ENCODE data around the gene UIMC1.
"Not testable (repeated sequence)": the region's sequence is repeated elsewhere in the genome, so short reads cannot be mapped to it uniquely, and the experiment has no call there.

The UIMC1 gene

DNA sequence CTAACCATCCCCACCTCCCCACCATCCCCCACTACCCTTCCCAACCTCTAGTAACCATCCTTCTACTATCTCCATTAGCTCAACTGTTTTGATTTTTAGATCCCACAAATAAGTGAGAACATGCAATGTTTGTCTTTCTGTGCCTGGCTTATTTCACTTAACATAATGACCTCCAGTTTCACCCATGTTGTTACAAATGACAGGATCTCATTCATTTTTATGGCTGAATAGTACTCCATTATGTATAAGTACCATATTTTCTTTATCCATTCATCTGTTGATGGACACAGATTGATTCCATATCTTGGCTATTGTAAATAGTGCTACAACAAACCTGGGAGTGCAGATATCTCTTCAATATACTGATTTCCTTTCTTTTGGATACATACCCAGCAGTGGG, 7.1 kb downstream of the UIMC1 start:
- H3K4me1 Mint-ChIP-seq = peaks cover 67% of the 10 kb centered on the region
- not testable (repeated sequence) for H3K27me3 Mint-ChIP-seq; H3K36me3 Mint-ChIP-seq (ENCODE audit: insufficient read depth); ATAC-seq (replicated peaks; ENCODE audit: extremely low read depth, poor library complexity, severe bottlenecking); DNase-seq (ENCODE audit: low spot score in 2 of 2); H3K4me3 Mint-ChIP-seq; H3K9me3 Mint-ChIP-seq
- H3K27ac Mint-ChIP-seq (ENCODE audit: low read depth) = peak overlapping the region; percentile 46

DNA sequence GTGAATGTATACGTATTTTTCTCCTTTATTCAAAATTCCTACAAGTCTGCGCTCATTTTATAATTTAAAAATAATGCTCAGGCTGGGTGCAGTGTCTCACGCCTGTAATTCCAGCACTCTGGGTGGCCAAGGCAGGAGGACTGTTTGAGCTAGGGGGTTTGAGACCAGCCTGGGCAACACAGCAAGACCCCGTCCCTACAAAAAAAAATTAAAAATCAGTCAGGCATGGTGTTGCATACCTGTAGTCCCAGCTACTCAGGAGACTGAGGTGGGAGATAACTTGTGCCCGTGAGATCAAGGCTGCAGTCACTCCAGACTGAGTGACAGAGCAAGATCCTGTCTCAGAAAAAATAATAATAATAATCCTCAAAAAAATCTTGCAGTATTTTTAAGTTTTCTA, 7.8 kb downstream of the UIMC1 start:
- Mint-ChIP-seq H3K4me1 (peaks cover 67% of the 10 kb centered on the region), H3K27me3 (no peaks in the 10 kb centered on the region), H3K36me3 (ENCODE audit: insufficient read depth) (peaks cover 9% of the 10 kb centered on the region), H3K9me3 (no peaks in the 10 kb centered on the region), H3K27ac (ENCODE audit: low read depth) (no peak overlapping the region), H3K4me3 (no peak overlapping the region)
- DNase-seq (ENCODE audit: low spot score in 2 of 2) (no peak), ATAC-seq (replicated peaks; ENCODE audit: extremely low read depth, poor library complexity, severe bottlenecking) (no peak)

DNA sequence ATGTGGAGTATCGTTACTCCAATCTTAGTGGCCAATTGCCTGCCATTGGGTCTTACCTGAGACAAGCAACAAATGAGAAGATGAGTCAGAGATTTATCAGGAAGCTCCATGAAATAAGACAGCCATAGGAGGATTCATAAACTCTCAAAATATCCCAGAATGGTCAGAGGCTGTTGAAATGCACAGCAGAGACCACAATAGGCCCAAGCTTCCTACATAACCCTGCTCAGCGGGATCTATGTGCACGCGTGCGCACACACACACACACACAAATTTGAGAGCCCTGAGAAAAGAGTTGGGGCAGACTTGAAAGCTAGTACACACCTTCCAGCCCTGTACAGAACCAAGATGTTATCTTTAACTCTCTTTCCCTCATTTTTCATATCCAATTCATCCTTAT, 9.8 kb downstream of the UIMC1 start:
- no peak for ATAC-seq (replicated peaks; ENCODE audit: extremely low read depth, poor library complexity, severe bottlenecking)
- H3K9me3 Mint-ChIP-seq = no peaks in the 10 kb centered on the region
- H3K36me3 Mint-ChIP-seq (ENCODE audit: insufficient read depth) = peaks cover 6% of the 10 kb centered on the region
- H3K4me3 Mint-ChIP-seq = no peak overlapping the region
- no peak for DNase-seq (ENCODE audit: low spot score in 2 of 2)
- peaks cover 62% of the 10 kb centered on the region for H3K4me1 Mint-ChIP-seq
- no peak overlapping the region for H3K27ac Mint-ChIP-seq (ENCODE audit: low read depth)
- no peaks in the 10 kb centered on the region for H3K27me3 Mint-ChIP-seq

DNA sequence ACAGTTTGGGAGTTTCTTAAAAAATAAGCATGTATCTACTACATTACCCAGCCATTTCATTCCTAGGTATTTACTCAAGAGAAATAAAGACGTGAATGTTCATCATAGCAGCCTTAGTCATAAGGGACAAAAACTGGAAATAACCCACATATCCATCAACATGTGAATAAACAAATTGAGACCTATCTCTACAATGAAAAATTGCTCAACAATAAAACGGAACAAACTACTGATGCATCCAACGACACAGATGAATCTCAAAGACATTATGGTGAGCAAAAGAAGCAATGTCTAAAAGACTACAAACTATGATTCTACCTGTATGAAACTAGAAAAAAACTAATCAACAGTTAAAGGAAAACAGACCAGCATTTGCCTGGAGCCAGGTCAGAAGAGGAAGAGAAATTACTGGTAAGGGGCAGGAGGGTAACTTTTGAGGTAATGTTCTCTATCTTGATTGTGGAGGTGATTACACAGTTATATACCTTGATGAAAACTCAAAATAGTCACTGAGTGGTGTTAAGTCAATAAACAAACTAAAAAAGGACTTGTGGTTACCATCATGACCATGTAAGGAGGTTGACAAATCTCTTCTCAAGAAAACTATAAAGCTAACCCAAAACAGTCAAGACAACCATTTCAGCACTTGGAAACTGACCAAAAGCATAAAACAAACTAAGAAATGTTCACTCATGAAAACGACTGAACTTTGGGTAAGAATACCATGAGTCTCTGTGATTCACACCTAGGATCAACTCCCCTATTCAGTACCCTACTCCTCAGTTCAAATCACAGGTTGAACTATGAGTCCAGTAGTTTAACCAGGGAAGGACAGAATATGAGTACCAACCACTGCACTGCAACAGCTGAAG, 10.4 kb downstream of the UIMC1 start:
- no peak for DNase-seq (ENCODE audit: low spot score in 2 of 2)
- H3K4me1 Mint-ChIP-seq = peaks cover 61% of the 10 kb centered on the region
- no peak overlapping the region for H3K4me3 Mint-ChIP-seq

DNA sequence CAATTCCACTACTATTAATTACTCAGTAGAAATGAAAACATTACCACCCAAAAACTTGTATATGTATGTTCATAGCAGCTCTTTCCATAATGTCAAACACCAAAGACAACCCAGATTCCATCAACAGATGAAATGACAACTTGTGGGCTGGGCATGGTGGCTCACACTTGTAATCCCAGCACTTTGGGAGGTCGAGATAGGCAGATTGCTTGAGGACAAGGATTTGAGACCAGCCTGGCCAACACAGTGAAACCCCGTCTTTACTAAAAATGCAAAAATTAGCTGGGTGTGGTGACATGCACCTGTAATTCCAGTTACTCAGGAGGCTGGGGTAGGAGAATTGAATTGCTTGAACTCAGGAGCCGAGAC, 11.5 kb downstream of the UIMC1 start:
- Mint-ChIP-seq H3K36me3 (ENCODE audit: insufficient read depth) (peaks cover 6% of the 10 kb centered on the region), H3K4me1 (peaks cover 53% of the 10 kb centered on the region), H3K27ac (ENCODE audit: low read depth) (no peak overlapping the region), H3K27me3 (no peaks in the 10 kb centered on the region), H3K4me3 (no peak overlapping the region), H3K9me3 (no peaks in the 10 kb centered on the region)
- ATAC-seq (replicated peaks; ENCODE audit: extremely low read depth, poor library complexity, severe bottlenecking) (no peak), DNase-seq (ENCODE audit: low spot score in 2 of 2) (no peak)

More for the DNA sequence above, 10.4 kb downstream of the UIMC1 start:
- no peak for ATAC-seq (replicated peaks; ENCODE audit: extremely low read depth, poor library complexity, severe bottlenecking)
- H3K9me3 Mint-ChIP-seq = no peaks in the 10 kb centered on the region
- no peaks in the 10 kb centered on the region for H3K27me3 Mint-ChIP-seq
- H3K36me3 Mint-ChIP-seq (ENCODE audit: insufficient read depth) = peaks cover 6% of the 10 kb centered on the region
- no peak overlapping the region for H3K27ac Mint-ChIP-seq (ENCODE audit: low read depth)

GRCh38 chr5:176994460-176995121, 12.0 kb downstream of the UIMC1 start:
- Mint-ChIP-seq H3K36me3 (ENCODE audit: insufficient read depth) (peaks cover 5% of the 10 kb centered on the region), H3K27ac (ENCODE audit: low read depth) (no peak overlapping the region), H3K27me3 (no peaks in the 10 kb centered on the region), H3K9me3 (no peaks in the 10 kb centered on the region), H3K4me1 (peaks cover 48% of the 10 kb centered on the region), H3K4me3 (no peak overlapping the region)
- DNase-seq (ENCODE audit: low spot score in 2 of 2) (no peak), ATAC-seq (replicated peaks; ENCODE audit: extremely low read depth, poor library complexity, severe bottlenecking) (no peak)

DNA sequence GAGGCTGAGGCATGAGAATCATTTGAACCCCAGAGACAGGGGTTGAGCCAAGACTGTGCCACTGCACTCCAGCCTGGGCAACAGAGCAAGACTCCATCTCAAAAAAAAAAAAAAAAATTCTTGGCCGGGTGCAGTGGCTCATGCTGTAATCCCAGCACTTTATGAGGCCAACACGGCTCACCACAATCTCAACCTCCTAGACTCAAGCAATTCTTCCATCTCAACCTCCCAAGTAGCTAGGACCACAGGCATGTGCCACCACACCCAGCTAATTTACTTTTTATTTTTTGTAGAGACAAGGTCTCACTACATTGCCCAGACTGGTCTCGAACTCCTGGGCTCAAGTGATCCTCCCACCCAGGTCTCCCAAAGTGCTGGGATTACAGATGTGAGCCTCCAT, 13.5 kb downstream of the UIMC1 start:
- not testable (repeated sequence) for H3K9me3 Mint-ChIP-seq; DNase-seq (ENCODE audit: low spot score in 2 of 2); H3K27ac Mint-ChIP-seq (ENCODE audit: low read depth); H3K4me3 Mint-ChIP-seq; H3K36me3 Mint-ChIP-seq (ENCODE audit: insufficient read depth); H3K27me3 Mint-ChIP-seq; ATAC-seq (replicated peaks; ENCODE audit: extremely low read depth, poor library complexity, severe bottlenecking)
- peaks cover 49% of the 10 kb centered on the region for H3K4me1 Mint-ChIP-seq

GRCh38 chr5:176987583-176987982, 19.0 kb downstream of the UIMC1 start:
- ATAC-seq (replicated peaks; ENCODE audit: extremely low read depth, poor library complexity, severe bottlenecking) (no peak), DNase-seq (ENCODE audit: low spot score in 2 of 2) (no peak)
- Mint-ChIP-seq H3K4me1 (peaks cover 28% of the 10 kb centered on the region), H3K4me3 (no peak overlapping the region), H3K27ac (ENCODE audit: low read depth) (no peak overlapping the region), H3K27me3 (no peaks in the 10 kb centered on the region), H3K9me3 (no peaks in the 10 kb centered on the region), H3K36me3 (ENCODE audit: insufficient read depth) (peaks cover 8% of the 10 kb centered on the region)

GRCh38 chr5:176986280-176986679, 20.3 kb downstream of the UIMC1 start:
- Mint-ChIP-seq H3K4me3 (no peak overlapping the region), H3K4me1 (peaks cover 26% of the 10 kb centered on the region), H3K27ac (ENCODE audit: low read depth) (no peak overlapping the region), H3K27me3 (no peaks in the 10 kb centered on the region), H3K9me3 (no peaks in the 10 kb centered on the region), H3K36me3 (ENCODE audit: insufficient read depth) (peaks cover 16% of the 10 kb centered on the region)
- DNase-seq (ENCODE audit: low spot score in 2 of 2) = no peak
- no peak for ATAC-seq (replicated peaks; ENCODE audit: extremely low read depth, poor library complexity, severe bottlenecking)

- Mint-ChIP-seq H3K27me3 (no peaks in the 10 kb centered on the region), H3K4me3 (no peak overlapping the region), H3K9me3 (no peaks in the 10 kb centered on the region), H3K4me1 (peaks cover 22% of the 10 kb centered on the region), H3K36me3 (ENCODE audit: insufficient read depth) (peaks cover 22% of the 10 kb centered on the region), H3K27ac (ENCODE audit: low read depth) (peak overlapping the region; percentile 86)
- peak; percentile 91 for ATAC-seq (replicated peaks; ENCODE audit: extremely low read depth, poor library complexity, severe bottlenecking)
- no peak for DNase-seq (ENCODE audit: low spot score in 2 of 2)
Observed at GRCh38 chr5:176985516-176985915, 21.1 kb downstream of the UIMC1 start.

GRCh38 chr5:176984176-176984575, 22.4 kb downstream of the UIMC1 start:
- not testable (repeated sequence) for H3K9me3 Mint-ChIP-seq; DNase-seq (ENCODE audit: low spot score in 2 of 2); ATAC-seq (replicated peaks; ENCODE audit: extremely low read depth, poor library complexity, severe bottlenecking); H3K4me3 Mint-ChIP-seq; H3K27me3 Mint-ChIP-seq; H3K27ac Mint-ChIP-seq (ENCODE audit: low read depth)
- Mint-ChIP-seq H3K4me1 (peaks cover 23% of the 10 kb centered on the region), H3K36me3 (ENCODE audit: insufficient read depth) (peaks cover 31% of the 10 kb centered on the region)

DNA sequence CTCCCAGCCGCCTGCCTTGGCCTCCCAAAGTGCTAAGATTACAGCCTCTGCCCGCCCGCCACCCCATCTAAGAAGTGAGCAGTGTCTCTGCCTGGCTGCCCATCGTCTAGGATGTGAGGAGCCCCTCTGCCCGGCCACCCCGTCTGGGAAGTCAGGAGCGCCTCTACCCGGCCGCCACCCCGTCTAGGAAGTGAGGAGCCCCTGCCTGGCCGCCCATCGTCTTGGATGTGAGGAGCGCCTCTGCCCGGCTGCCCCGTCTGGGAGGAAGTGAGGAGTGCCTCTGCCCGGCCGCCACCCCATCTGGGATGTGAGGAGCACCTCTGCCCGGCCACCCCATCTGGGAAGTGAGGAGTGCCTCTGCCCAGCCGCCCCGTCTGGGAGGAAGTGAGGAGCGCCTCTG, 23.0 kb downstream of the UIMC1 start:
- H3K4me3 Mint-ChIP-seq; ATAC-seq (replicated peaks; ENCODE audit: extremely low read depth, poor library complexity, severe bottlenecking); H3K27ac Mint-ChIP-seq (ENCODE audit: low read depth); H3K9me3 Mint-ChIP-seq; DNase-seq (ENCODE audit: low spot score in 2 of 2); H3K27me3 Mint-ChIP-seq: not testable (repeated sequence)
- Mint-ChIP-seq H3K36me3 (ENCODE audit: insufficient read depth) (peaks cover 35% of the 10 kb centered on the region), H3K4me1 (peaks cover 29% of the 10 kb centered on the region)

GRCh38 chr5:176983112-176983511, 23.5 kb downstream of the UIMC1 start:
- DNase-seq (ENCODE audit: low spot score in 2 of 2); H3K4me3 Mint-ChIP-seq; H3K27ac Mint-ChIP-seq (ENCODE audit: low read depth); H3K9me3 Mint-ChIP-seq; ATAC-seq (replicated peaks; ENCODE audit: extremely low read depth, poor library complexity, severe bottlenecking); H3K27me3 Mint-ChIP-seq: not testable (repeated sequence)
- Mint-ChIP-seq H3K36me3 (ENCODE audit: insufficient read depth) (peaks cover 35% of the 10 kb centered on the region), H3K4me1 (peaks cover 24% of the 10 kb centered on the region)
